ENCODE results near the gene SLC16A12.

The SLC16A12 gene

DNA sequence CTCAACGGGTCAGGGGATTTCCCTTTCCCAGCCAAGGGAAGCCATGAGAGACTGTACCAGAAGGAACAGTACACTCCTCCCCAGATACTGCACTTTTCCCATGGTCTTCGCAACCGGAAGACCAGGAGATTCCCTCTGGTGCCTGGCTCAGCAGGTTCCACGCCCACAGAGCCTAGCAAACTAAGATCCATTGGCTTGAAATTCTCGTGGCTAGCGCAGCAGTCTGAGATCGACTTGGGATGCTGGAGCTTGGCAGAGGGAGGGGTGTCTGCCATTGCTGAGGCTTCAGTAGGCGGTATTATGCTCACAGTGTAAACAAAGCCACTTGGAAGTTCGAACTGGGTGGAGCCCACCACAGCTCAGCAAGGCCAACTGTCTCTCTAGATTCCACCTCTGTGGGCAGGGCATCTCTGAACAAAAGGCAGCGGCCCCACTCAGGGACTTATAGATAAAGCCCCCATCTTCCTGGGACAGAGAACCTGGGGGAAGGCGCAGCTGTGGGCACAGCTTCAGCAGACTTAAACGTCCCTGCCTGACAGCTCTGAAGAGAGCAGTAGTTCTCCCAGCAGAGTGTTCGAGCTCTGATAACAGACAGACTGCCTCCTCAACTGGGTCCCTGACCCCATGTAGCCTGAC lies 29.6 kb downstream of the SLC16A12 start:
- no peak for DNase-seq

GRCh38 chr10:89504691-89505090 lies 30.7 kb downstream of the SLC16A12 start:
- no peak for DNase-seq

DNA sequence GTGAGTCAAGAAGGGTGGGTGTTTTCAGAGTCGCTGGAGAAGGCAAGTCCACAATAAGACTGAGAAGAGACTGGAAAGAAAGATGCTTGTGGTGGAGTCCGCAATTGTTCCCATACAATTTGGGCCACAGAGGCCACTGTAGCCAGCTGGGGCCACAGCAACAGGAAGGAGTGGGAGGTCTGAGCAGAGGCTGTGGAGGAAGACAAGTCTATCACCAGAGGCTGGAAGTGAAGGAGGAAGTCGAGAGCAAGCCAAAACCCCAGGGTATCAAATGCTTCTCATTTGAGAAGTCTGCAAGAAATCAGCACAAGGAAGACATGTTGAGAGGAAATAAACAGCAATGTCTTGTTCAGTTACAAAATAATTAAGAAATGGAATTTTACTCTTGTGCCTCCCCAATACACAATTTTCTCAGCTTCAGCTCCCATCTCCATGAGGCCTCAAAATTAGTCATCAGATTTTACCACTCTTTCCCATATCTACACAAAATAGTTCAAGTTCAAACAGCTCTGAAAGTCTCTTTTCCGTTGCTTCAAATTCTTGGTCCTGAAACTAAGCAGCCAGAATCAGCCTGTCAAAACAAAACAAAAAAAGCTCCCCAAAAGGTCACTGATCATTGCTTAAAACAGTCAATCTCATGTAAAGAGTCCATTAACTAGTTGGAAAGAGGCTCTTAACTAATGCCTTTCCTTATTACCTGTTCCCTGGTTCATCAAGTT lies 31.6 kb downstream of the SLC16A12 start:
- DNase-seq, result no peak

DNA sequence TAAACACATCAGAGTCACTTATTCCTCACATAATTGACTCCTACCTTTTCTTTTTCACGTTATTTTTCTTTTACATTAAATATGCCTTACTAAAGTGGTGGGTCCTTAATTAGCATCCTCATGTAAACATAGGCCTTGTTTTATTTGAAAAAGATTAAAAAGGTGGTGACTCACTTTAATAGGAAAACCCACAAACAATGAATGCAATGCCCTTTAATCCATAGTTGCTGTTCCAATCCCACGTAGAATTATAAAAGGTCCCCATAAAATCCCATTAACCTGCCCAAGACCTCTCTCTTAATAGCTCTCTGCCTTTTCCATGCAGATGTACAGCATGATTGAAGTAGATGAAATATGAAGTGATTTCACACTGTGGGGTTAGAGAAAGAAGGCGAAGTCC lies 32.2 kb downstream of the SLC16A12 start:
- DNase-seq, result no peak

DNA sequence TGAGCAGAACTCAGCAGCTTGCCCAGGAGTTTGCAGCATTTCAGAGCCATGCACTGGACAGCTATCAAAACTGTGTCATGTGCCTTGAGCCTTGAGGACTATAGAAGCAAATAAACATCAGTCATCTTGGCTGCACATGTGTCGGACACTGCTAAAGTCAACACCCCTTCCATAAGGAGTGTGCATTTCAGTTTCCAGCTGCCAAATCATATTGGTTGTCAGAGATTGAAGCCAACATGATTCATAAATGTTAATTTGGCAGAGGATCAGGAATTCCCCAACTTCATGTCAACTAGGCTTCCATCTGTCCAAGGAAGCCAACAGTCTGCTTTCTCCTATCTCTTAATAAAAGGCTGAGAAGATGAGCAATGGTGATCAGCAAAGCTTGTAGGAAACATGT lies 32.8 kb downstream of the SLC16A12 start:
- DNase-seq, result no peak

DNA sequence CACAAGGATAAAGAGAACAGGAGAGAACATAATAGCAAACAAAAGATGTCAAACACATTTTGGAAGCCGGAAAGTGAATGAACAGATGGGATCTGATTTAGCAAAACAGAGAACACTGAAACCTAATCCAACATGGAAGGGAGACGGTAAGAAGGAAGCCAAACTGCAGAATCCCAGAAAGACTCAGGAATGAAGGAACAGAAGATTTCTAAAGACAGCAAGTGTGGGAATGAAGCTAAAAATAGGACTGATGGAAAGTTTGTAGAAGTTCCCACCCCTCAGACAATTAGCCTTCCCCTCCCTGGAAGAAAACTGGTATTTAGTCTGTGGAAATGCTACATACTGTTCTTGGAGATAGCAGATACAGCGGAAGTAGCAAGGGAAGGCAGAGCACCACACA lies 40.8 kb downstream of the SLC16A12 start:
- no peak for DNase-seq

DNA sequence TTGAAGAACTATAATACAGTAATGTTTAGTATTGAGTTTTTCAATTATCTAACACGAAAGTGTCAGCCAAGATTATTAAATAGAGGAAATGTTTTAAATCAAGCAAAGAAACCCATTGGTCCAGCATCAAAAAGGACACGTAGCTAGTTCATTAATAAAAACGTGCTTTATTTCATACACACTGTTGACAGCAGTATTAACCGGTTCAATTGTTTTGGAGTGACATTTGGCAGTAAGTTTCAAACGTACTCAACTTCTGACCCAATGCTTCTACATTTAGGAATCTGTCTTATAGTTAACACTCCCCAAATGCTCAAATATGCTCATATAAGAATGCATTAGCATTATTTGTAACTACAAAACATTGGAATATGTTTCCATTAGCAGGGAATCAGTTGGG lies 41.3 kb downstream of the SLC16A12 start:
- DNase-seq, result no peak

DNA sequence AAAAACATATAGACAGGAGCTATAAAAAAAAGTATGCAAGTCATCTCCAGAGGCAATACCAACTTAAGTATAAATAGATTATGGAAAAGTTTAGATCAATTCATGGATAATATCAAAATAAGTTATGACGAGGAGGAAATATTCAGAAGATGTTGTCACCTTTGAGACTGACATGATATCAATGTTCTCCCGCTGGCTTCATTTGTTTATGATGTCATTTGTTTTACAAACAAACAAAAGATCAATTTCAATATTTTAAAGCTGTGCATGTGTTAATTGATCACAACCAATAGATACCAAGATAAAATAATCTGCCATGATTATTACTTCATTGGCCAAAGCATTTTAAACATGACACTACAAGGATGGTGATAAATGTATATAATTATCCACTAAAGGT lies 43.5 kb downstream of the SLC16A12 start:
- DNase-seq, result no peak

- DNase-seq, result no peak
Observed at GRCh38 chr10:89490596-89491335, 44.6 kb downstream of the SLC16A12 start.

GRCh38 chr10:89482256-89482655 lies 53.1 kb downstream of the SLC16A12 start:
- no peak for DNase-seq

DNA sequence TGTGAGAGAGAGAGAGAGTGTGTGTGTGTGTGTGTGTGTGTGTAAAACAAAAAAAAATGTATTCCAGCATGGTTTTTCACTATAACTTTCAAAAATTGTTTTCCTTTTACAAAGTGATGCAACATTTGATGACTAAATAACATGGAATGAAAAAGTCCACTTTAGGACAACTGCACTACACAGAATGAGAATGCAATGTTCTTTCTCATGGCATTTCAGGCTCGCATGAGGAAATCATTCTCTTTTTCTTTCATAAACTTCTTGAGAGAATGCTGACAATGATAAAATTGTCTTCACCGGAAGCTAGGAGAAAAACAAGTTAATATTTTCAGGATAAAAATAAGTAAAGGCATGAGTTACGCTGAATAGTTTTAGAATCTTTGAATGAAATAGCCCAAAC lies 53.7 kb downstream of the SLC16A12 start:
- DNase-seq, result no peak

- DNase-seq, result no peak
Observed at GRCh38 chr10:89479771-89480446, 55.5 kb downstream of the SLC16A12 start.

DNA sequence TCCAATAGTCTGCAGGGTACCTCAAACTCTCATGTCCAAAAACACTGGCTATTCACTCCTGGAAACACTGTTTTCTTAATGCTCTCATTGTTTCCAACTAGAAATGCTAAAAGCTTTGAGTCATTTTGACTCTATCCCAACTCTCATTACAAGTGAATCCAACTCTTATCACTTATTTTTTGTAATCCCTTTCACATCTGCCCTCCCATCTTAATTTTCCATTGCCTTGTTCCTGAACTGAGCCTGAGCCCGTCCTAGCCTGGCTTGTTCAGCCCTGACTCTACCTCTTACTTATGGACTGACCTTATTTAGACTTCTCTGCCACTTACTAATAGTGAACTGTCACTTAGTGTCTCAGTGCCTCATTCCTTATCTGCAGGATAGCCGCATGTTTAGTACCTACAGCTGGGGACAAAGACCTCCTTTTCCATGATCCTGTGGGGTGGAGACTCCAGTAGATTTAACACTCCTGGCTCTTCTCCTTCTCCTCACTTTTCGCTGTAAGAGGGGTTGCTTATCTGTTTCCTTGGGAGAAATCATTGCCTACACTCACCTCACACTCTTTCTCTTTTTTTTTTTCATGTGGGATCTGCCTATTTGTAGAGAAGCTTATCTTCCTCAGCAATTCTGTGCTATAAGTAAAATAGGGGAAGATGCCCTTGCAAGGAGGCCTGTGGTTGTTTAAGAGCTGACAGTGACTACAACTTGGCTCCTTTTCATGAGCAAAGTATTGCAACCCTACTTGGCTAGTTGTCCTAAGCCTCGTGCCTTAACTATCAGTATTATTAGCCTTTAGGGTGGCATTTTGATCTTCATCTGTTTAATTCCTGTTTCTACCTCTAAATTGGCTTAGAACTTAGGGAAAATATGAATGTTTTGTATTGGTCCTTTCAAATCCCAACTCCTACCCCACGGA lies 56.4 kb downstream of the SLC16A12 start:
- no peak for DNase-seq

DNA sequence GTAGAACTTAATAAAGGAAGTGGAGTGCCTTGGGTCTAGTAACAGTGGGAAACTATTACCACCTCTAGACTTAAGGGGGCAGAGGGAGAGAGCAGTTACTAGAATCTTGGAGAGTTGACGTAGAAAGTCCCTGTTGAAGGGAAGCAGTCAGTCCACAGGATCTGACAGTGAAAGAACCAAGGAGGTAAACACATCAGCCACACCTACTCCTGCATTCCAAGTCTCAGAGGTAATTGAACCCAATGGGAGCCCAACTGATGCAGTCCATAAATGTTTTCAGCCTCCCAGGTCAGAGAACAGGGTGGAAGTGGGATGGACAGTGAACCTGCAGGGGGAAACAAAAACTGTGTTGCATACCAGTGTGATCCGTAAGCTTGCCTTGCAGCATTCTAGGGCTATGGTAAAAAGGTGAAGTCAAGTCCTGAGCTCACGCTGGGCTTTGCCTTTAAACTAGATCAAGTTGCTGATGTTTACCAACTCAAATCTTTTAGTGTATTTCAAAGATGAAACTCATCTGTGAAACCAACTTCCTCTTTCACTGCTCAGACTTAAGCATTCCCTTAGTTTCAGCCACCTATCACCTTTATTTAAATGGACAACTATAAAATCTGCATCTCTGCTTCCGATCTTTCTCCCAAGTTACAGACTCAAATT lies 57.2 kb downstream of the SLC16A12 start:
- no peak for DNase-seq

DNA sequence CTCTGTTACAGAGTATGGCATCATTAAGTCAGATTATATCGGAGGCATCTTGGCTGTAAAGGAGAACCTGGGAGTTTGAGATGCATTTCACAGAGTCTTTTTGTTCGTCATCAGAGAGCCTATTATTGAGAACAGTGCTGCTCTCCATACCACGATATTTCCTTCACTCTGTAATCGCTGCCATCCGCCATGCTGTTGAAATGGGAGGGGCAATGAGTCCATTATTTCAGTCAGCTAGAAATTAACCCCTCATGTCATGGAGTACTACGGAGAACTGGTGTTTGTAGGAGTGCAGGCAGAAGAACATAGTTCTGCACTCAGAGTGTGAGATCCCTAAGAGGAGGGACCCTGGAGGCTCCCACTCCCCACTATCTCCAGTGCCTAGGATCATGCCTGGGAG lies 59.2 kb downstream of the SLC16A12 start:
- DNase-seq, result no peak

- DNase-seq, result no peak
Observed at GRCh38 chr10:89475591-89475998, 59.8 kb downstream of the SLC16A12 start.

DNA sequence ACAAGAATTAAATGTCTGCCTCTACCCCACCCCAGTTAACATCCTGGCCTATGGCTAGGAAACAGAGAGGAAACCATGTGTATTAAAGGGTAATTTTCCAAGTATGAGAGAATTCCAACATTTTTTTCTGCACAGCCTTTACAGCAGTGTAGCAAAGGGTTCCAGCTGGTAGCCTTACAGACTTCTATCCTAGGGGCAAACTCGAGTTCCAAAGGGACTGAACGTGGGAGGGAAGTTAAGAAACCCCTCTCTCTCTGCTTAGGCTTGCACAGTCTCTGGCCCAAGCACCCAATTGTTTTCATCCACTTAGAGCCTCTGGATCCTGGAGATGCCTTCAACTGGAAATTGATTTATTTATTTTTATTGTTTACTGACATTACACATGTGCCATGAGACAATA lies 60.3 kb downstream of the SLC16A12 start:
- DNase-seq, result no peak

DNA sequence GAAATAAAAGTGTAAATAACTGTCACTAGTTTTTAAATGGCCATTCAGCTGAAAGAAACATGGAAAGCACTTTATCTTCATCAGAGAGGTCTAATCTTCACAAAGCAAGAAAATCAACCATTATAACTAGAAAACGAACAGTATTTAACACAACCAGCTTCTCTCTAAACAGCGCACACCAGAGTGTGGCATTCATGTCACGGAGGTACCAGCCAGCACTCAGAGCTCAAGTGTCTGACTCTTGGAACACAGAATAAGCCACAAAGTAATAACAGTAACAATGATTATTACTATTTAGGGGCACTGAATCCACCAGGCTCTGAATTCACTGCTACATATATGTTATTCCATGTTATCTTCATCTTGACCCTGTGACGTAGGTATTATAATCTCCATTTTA lies 60.9 kb downstream of the SLC16A12 start:
- DNase-seq, result no peak

DNA sequence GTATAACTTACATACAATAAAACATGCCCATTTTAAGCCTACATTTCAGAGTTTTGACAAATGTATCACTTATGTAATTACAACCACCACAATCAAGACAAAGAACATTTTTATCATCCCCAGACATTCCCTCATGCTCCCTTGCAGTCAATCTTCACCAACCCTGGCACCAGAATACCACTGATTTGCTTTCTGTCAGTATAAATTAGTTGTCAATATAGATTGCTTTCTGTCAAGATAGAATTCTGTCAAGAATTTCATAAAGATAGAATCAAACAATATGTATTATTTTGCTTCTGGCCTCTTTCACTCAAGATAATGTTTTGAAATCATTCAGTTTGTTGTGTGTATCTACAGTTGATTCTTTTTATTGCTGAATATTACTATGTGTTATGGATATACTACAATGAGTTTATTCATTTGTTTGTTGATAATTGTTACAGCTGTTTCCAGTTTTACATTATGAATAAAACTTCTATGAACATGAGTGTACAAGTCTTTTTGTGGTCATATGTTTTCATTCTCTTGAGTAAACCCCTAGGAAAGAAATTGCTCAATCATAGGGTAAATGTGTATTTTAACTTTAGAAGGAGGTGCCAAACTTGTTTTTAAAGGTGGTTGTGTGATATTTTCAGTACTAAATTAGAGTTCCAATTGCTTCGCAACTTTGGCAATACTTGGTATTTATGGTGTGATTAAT lies 64.1 kb downstream of the SLC16A12 start:
- no peak for DNase-seq

DNA sequence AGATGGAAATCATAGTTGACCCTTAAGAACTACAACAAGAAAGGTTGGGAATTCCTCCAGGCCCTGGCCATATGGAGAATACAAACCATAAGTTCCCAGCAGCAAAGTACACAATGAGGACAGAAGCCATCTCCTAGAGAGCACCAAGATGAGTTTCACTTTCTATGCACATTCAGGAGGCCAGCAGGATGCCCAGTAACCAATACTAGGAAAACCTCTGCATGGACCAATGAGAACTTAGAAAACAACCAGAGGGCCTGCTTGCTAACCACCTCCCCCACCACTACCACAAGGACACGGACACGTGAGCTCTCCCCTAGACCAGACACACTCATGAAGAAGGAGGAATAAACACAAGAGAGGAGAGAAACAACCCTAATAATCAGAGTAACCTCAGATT lies 64.8 kb downstream of the SLC16A12 start:
- no peak for DNase-seq

DNA sequence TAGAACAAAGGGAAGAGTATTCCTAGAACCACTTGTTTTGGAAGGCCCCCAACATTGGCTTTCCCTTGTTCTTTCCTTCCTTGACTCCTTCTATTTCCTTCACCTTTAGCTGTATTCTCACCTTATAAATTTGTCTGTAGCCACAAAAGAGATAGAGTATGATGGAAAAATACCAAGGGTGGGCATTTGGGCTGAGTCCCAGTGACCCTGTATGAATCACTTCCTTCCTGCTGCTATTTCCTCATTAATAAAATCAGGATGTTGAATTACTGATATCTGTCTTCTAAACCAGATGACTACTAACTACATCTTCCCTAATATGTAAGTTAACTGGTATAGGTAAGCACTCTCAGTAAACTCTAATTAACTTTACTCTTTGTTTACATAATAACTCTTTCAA lies 65.9 kb downstream of the SLC16A12 start:
- DNase-seq, result no peak

Measured in COR-L47 (cell line).